DND-41 (cell line): ENCODE results near the gene FHOD3.

Experiments used
- ATAC-seq: fragments of 200-7000 bp; cut with Tn5 transposase; 3 replicates; pipeline ENCODE4 v1.9.1; 2021; ENCODE audit warnings: low read depth; ENCODE audit not compliant: insufficient read depth
- DNase-seq: peaks from one replicate; pipeline ENCODE4 v3.0.0-alpha.2; 2020
- H2AFZ ChIP-seq: 2 replicates; pipeline ENCODE4 v1.6.0; 2012; ENCODE audit warnings: low read depth, low read length
- H3K27ac ChIP-seq: 2 replicates; pipeline ENCODE4 v1.5.1; 2012; ENCODE audit warnings: low read length, inconsistent platforms
- H3K27me3 ChIP-seq: fragments of 200-600 bp; sonication (generic); 2 replicates; pipeline ENCODE4 v1.6.0; 2012; ENCODE audit warnings: low read length, mild to moderate bottlenecking, inconsistent platforms; ENCODE audit not compliant: insufficient read depth, poor library complexity
- H3K36me3 ChIP-seq: 2 replicates; pipeline ENCODE4 v1.5.1; 2012; ENCODE audit warnings: low read length, inconsistent platforms; ENCODE audit not compliant: insufficient read depth
- H3K4me1 ChIP-seq: 2 replicates; pipeline ENCODE4 v1.5.1; 2012; ENCODE audit warnings: mild to moderate bottlenecking, low read length; ENCODE audit not compliant: insufficient read depth
- H3K4me2 ChIP-seq: 2 replicates; pipeline ENCODE4 v1.6.0; 2012; ENCODE audit warnings: mild to moderate bottlenecking, moderate library complexity, low read length, inconsistent platforms; ENCODE audit not compliant: insufficient read depth
- H3K4me3 ChIP-seq, 2 experiments: fragments of 200-600 bp in 1 of 2; shearing (Covaris generic) in 1 of 2; 2 replicates each; pipeline ENCODE4 v1.5.1; 2012 to 2016; ENCODE audit warnings: inconsistent platforms in 2 of 2, low read length in 2 of 2, mild to moderate bottlenecking in 2 of 2, low read depth in 1 of 2, moderate library complexity in 1 of 2
- H3K79me2 ChIP-seq: 2 replicates; pipeline ENCODE4 v1.6.0; 2012; ENCODE audit warnings: low read length, inconsistent platforms; ENCODE audit not compliant: insufficient read depth
- H3K9ac ChIP-seq: 2 replicates; pipeline ENCODE4 v1.6.0; 2012; ENCODE audit warnings: low read depth, mild to moderate bottlenecking, inconsistent platforms, low read length, moderate library complexity
- H3K9me3 ChIP-seq: 2 replicates; pipeline ENCODE4 v1.5.1; 2012; ENCODE audit warnings: low read length, moderate library complexity, mild to moderate bottlenecking, inconsistent platforms; ENCODE audit not compliant: insufficient read depth, severe bottlenecking
- H4K20me1 ChIP-seq: 2 replicates; pipeline ENCODE4 v1.6.0; 2012; ENCODE audit warnings: low read length; ENCODE audit not compliant: insufficient read depth
- EZH2 ChIP-seq: IDR thresholded peaks from 3 replicates; pipeline ENCODE4 v1.6.1; 2012; ENCODE audit warnings: borderline replicate concordance, low read depth, mild to moderate bottlenecking, moderate library complexity, low read length, inconsistent platforms; ENCODE audit not compliant: severe bottlenecking
- TF ChIP-seq, protein P1 (sequence below): IDR thresholded peaks from 2 replicates; pipeline ENCODE4 v1.5.1; 2012; ENCODE audit warnings: borderline replicate concordance, low read length, moderate library complexity, mild to moderate bottlenecking; ENCODE audit not compliant: poor library complexity, severe bottlenecking; ENCODE audit errors: extremely low read depth

FHOD3 gene

GRCh38 chr18:36493349-36494159 is 196.0 kb downstream of the FHOD3 start:
- Histone ChIP-seq H4K20me1 (no peaks in the 10 kb centered on the region), H3K27ac (no peak overlapping the region), H3K27me3 (peaks cover 4% of the 10 kb centered on the region), H3K9me3 (no peaks in the 10 kb centered on the region), H2AFZ (no peak overlapping the region), H3K36me3 (no peaks in the 10 kb centered on the region), H3K4me3 (no peak overlapping the region), H3K4me1 (peaks cover 5% of the 10 kb centered on the region; the same call in 1 of the 2 replicates), H3K79me2 (no peaks in the 10 kb centered on the region), H3K9ac (no peak overlapping the region), H3K4me2 (no peak overlapping the region)
- DNase-seq, result no peak
- no peak for ATAC-seq
- TF ChIP-seq, protein P1, sequence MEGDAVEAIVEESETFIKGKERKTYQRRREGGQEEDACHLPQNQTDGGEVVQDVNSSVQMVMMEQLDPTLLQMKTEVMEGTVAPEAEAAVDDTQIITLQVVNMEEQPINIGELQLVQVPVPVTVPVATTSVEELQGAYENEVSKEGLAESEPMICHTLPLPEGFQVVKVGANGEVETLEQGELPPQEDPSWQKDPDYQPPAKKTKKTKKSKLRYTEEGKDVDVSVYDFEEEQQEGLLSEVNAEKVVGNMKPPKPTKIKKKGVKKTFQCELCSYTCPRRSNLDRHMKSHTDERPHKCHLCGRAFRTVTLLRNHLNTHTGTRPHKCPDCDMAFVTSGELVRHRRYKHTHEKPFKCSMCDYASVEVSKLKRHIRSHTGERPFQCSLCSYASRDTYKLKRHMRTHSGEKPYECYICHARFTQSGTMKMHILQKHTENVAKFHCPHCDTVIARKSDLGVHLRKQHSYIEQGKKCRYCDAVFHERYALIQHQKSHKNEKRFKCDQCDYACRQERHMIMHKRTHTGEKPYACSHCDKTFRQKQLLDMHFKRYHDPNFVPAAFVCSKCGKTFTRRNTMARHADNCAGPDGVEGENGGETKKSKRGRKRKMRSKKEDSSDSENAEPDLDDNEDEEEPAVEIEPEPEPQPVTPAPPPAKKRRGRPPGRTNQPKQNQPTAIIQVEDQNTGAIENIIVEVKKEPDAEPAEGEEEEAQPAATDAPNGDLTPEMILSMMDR, result no peak
- TF ChIP-seq EZH2, result no peak

GRCh38 chr18:36494160-36494437 is 196.6 kb downstream of the FHOD3 start:
- H3K4me2 ChIP-seq, result no peak overlapping the region
- ATAC-seq, result no peak
- peaks cover 5% of the 10 kb centered on the region; the same call in 1 of the 2 replicates for H3K4me1 ChIP-seq
- no peaks in the 10 kb centered on the region for H3K79me2 ChIP-seq
- H3K9ac ChIP-seq, result no peak overlapping the region
- TF ChIP-seq EZH2, result no peak
- TF ChIP-seq, protein P1, result no peak
- H3K27me3 ChIP-seq, result peaks cover 4% of the 10 kb centered on the region
- no peak overlapping the region for H2AFZ ChIP-seq
- no peaks in the 10 kb centered on the region for H3K9me3 ChIP-seq
- no peak for DNase-seq
- no peaks in the 10 kb centered on the region for H3K36me3 ChIP-seq
- H4K20me1 ChIP-seq, result no peaks in the 10 kb centered on the region
- no peak overlapping the region for H3K27ac ChIP-seq
- H3K4me3 ChIP-seq, result no peak overlapping the region

- Histone ChIP-seq H3K4me1 (peaks cover 5% of the 10 kb centered on the region; the same call in 1 of the 2 replicates), H3K4me2 (no peak overlapping the region)
- DNase-seq, result peak; percentile 61
Observed at GRCh38 chr18:36496022-36496421, 198.5 kb downstream of the FHOD3 start.

More at GRCh38 chr18:36496022-36496421, 198.5 kb downstream of the FHOD3 start:
- H3K27ac ChIP-seq, result no peak overlapping the region
- no peak overlapping the region for H2AFZ ChIP-seq
- H3K36me3 ChIP-seq, result no peaks in the 10 kb centered on the region
- peaks cover 4% of the 10 kb centered on the region for H3K27me3 ChIP-seq
- H4K20me1 ChIP-seq, result no peaks in the 10 kb centered on the region
- H3K9me3 ChIP-seq, result no peaks in the 10 kb centered on the region
- TF ChIP-seq, protein P1, result no peak
- no peak for TF ChIP-seq EZH2
- peak; percentile 98 for ATAC-seq
- no peak overlapping the region for H3K4me3 ChIP-seq
- no peaks in the 10 kb centered on the region for H3K79me2 ChIP-seq
- no peak overlapping the region for H3K9ac ChIP-seq
